Measurements from ENCODE around the gene MAIP1.

The MAIP1 gene

DNA sequence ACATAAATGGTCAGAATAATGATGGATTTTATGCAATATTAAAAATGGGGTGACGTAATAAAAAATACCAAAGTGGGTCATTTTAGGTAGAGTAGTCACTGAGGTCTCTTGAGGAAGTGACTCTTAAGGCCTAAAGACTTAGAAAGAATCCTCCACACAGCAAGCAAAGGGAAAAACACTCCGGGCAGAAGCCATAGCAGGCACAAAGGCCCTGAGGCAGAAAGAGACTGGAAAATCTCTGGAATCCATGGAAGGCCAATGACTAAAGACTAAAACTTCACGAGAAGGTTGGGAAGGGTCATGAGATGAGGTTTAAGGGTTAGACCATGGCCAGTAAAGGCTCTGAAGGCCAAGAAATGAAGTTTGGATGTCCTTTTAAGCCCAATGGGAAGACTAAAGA, 36.9 kb downstream of the MAIP1 start:
- DNase-seq = no peak

DNA sequence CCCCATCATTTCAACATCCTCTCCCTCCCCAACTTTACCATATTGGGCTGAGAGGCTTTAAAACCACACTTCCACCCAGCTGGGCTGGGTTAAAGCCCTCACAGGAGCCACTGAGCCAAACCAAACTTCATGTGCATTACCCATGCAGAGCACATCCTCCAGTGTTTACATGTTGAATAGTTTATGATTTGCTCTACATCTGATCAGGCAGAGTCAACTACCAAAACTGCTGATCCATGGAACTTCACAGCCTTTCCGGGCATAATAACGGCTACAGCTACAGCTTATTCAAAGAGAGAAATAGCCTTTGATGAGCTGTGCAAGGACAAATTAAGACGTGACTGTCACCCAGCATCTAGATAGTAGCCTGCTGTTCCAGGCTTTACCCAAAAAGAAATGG, 39.0 kb downstream of the MAIP1 start:
- no peak for DNase-seq

DNA sequence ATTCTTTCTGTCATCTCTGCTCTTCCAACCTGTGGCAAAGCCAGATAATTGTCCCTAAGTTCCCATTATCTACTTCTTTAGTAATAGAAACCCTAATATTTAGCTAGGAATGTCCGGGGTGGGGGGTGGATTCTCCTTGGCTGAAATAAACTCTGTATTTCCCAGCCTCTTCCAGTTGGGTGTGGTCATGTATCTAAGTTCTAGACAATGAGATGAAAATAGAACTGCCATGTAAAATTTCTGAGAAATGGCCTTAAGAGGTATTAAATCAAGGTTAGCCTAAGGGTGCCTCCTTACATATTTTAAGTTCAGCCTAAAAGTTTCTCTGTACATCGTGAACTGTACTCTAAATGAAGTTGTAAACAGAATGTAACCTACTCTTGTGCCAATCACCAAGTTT, 39.5 kb downstream of the MAIP1 start:
- DNase-seq = no peak

DNA sequence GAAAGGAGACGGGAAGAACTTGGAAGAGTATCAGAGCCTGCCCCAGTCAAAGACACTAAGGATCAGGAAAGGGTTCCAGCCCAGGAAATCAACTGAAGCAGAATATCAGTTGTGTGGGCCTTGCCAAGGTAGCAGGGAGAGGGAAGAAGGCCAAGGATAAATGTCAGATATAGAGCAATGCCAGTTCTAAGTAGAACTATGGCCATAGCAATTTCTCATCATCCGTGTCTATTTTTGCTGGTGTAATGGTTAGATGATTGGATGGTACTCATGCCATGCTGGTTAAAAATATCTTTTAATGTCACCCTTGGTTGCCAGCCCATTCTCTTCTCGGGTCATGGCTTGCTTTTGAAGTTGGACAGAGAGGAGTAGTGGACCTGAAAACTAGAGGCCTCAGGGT, 41.9 kb downstream of the MAIP1 start:
- no peak for DNase-seq

DNA sequence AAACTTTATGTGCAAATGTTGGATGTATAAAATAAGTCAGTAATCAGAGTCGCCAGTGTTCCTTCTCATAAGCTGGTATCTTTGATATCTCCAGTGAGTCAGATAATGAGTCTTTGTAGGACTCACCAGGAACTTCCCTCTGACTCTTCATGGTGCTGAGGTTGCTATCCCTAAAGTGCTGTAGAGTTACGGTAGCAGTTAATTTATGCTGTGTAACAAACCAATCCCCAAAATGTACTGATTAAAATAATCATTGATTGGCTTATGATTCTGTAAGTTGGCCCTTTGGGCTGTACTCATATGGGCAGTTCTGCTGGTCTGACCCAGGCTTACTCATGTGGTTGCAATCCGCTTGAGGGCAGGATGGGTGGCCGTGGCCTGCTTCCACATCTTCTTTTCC, 43.8 kb downstream of the MAIP1 start:
- no peak for DNase-seq

DNA sequence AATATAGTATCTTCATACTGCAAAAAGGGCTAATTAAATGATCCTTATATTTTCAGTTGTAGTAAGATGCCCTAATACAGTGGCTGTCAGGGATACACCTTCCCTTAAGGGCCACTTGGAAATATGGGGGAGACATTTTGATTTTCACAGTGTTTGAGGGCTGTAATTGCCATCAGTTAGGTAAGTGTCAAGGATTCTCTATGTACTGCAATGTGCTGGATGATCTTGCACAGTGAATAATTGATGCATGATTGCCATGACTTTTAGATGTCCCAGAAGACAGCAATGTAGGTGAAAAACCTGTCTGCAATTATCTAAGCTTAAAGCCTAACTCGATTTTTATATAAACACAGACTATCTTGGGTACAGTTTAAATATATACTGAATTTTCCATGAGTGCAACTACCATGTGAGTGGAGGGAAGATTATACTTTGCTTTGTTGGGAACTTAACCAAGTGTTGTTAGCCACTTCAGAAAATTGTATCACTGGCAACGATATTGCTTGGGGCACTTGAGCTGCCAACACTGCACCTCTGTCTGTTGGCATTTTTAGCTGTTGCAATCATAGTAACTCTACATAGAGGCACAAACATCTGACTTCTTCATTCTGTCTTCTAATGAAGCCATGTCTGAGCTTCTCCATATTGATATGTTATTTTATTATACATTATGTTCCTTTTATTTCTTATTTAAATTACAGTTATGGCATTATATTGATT, 45.2 kb downstream of the MAIP1 start:
- no peak for DNase-seq

DNA sequence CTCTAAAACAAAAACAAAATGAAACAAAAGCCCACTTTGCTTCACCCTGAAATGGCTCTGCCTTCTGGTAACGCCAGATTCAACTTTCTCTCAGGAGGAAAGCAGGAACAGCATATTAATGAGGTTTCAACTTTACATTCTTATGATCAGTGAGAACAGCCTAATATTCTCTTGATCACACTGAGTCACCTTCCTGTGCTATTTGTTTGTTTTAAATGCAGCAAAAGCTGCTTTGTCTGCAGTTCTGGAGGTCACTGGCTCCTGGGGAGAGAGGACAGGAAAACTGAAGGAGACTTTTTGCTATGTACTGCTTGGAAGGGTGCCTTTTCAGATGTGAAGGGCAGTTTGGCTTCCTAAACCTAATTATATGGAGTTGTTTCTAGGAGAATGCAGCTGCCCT, 48.1 kb downstream of the MAIP1 start:
- no peak for DNase-seq

DNA sequence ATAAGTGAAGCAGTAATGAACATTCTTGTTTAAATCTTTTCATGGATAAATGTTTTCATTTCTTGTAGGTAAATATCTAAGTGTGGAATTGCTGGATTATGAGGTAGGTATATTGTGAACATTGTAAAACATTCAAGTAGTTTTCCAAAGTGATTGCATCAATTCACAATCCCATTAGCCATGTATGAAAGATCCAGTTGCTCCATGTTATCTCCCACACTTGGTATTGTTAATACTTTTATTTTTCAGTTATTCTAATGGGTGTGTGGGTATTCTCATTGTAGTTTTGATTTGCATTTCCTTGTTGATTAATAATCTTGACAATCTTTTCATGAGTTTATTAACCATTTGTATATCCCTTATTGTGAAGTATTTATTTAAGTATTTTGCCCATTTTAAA, 50.3 kb downstream of the MAIP1 start:
- DNase-seq = no peak

DNA sequence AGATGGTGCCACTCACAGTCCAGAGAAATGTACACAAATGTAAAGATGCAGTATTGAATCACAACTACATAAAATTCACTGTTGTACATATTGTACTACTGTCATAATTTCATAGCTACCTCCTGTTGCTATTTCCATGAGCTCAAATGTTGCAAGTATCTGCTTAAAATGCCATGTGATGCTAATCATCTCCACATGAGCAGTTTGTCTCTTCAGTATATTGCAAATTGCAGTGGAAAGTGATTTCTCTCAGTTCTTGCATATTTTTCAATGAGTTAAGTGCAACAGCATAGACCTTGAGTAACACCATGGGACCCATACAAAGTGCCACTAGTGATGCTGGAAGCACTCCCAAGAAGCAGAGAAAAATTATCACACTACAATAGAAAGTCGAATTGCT, 51.9 kb downstream of the MAIP1 start:
- DNase-seq = no peak

DNA sequence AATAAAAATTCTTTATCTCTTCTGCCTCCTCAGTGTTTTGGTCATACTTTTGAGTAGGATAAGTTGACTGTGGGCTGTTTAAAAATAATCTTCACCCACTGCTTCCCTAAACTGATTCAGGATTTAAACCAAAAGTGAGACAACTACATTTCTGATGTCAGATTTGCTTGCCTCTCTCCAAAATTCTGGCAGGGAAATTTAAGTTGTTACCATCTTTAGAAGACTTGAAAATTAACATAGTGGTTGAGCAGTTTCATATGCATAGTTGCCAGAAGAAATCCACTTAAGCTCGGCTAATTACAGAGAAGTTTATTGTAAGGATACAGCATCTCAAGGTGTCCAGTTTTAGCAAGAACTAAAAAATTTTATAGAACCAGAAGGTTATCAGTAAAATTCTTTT, 57.0 kb downstream of the MAIP1 start:
- no peak for DNase-seq
